ENCODE data around the gene FGFR2.

DNA sequence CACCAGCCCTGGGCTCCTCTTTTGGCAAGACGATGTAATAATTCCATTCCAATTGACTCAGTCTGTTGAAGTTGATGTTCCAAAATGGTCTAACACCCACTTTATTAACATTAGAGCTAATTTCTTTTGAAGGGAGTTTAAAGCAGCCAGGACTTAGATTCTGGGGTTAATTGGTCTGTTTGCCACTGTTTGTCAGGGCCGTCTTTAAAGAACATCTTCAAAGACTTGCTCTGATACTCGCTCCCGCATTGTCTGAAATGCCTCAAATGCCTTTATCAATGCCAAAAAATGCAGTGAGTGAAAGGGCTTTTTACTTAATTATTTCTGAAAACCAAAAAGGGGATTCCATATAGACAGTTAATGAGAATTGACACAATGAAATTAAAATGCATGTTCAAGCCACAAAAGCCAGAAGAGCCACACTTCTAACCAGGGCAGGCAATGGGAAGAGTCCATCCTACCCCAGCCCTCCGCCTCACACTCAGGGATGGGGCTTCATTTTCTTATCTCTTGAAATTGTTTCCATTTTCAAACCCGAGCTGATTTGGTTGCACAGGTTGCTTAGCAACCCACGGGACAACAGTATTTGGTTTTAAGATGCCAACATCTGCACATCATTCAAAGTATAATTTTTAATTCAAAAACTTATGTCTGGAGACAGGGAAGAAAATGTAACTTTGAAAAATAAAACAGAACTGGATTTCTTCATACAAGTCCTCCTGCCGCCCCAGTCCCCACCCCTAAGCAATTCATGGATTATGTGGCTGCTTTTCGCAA lies 163.0 kb downstream of the FGFR2 start:
- TF ChIP-seq CTCF (IDR thresholded peaks at IDR 0.05) (no peak), POLR2A (IDR thresholded peaks at IDR 0.05) (no peak)

Data from thyroid gland (tissue), 4 donors.